ENCODE data around the gene GHR.

The GHR gene

DNA sequence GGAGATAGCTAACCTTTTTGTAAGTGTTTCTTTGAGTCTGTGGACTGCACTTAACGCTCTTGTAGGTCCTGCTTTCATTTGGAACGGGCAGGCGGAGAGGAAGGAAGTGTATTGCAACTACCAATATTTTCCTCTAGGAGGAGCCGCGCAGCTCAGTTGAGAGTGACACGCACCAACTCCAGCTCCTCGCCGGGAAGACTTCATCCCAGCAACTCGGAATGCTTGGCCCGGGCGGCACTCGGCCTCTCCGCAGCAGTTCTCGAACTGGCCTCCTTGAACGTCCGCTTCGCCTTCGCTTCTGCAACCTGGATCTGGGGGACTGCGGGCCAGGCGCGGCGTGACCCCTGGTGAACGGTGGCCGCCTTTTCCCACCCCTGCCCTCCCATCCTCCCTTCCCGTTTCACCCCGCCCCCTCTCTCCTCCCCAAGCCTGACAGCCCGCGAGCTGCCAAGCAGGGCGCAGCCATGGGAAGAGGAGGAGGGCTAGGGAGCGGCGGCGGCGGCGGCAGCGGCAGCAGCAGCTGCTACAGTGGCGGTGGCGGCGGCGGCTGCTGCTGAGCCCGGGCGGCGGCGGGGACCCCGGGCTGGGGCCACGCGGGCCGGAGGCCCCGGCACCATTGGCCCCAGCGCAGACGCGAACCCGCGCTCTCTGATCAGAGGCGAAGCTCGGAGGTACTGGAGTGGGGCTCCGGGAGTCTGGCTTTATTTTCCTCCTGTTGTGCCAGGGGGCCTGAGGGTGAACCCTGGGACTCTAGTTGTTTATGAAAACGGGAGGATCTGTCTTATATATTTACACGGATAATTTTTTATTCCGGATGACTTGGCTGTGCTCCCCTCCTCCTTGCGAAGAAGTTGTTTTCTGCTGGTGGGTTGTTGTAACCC lies at the start of gene GHR:
Gene GHR, plus strand, starts transcription at position 155 of the 881 bp plus-strand sequence. CDS start 142,436 bp downstream, outside the sequence.
- peak; percentile 63 for DNase-seq (ENCODE audit: extremely low read depth, low read depth)
- peak within 1 kb of the TSS; percentile 32 for H3K4me3 ChIP-seq (replicated peaks; ENCODE audit: low read depth, low read length)
- TF ChIP-seq, protein P1, sequence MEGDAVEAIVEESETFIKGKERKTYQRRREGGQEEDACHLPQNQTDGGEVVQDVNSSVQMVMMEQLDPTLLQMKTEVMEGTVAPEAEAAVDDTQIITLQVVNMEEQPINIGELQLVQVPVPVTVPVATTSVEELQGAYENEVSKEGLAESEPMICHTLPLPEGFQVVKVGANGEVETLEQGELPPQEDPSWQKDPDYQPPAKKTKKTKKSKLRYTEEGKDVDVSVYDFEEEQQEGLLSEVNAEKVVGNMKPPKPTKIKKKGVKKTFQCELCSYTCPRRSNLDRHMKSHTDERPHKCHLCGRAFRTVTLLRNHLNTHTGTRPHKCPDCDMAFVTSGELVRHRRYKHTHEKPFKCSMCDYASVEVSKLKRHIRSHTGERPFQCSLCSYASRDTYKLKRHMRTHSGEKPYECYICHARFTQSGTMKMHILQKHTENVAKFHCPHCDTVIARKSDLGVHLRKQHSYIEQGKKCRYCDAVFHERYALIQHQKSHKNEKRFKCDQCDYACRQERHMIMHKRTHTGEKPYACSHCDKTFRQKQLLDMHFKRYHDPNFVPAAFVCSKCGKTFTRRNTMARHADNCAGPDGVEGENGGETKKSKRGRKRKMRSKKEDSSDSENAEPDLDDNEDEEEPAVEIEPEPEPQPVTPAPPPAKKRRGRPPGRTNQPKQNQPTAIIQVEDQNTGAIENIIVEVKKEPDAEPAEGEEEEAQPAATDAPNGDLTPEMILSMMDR (IDR thresholded peaks at IDR 0.05; ENCODE audit: low read depth, low read length, missing control alignments): peak; percentile 66

DNA sequence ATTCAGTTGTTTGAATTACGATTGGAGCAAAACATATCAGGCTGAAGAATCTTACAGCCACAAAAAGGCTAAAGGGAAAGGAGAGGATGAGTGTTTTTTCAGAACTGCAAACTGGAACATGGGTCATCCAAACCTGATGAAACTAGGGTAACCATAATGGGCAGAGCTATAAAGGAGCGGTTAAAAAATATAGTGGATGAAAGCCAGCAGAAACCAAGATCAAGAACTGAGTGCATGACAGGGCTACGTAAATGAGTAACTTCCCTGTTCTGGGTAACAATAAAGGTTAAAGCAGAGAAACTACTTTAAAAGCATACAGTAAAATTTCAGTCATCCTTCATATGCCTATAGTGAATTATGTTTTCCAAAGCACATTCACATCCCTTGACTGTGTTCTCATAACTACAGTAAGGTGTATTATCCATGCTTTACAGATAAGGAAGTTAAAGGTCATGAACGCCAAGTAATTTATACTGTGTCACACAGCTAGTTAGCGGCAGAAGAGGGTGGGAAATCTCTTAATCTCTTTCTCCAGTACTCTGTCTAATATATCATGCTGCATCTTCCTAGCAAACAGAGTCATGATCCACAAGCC lies 48.5 kb upstream of the GHR start:
- TF ChIP-seq, protein P1 (IDR thresholded peaks at IDR 0.05; ENCODE audit: low read depth, low read length, missing control alignments): no peak
- DNase-seq (ENCODE audit: extremely low read depth, low read depth): no peak
- H3K4me3 ChIP-seq (replicated peaks; ENCODE audit: low read depth, low read length): no peak overlapping the region

DNA sequence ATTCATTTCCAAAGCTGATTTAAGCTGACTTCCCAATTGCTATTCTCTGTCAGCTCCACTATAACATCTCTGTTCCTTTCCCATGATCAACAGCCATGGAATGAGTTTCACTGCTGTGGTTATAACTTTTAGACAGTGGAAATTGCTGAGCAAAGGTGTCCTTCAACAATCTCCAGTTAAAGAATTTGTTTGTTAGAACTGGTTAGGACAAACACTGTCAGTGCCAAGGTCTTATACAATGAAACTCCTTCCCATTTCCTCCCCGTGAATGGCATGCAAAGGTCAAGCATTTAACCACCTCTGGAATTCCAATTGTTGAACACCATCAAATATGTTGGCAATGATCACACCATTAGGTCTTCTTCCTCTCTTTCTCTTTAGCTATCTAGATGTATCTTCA lies 45.7 kb upstream of the GHR start:
- TF ChIP-seq, protein P1 (IDR thresholded peaks at IDR 0.05; ENCODE audit: low read depth, low read length, missing control alignments): no peak
- no peak overlapping the region for H3K4me3 ChIP-seq (replicated peaks; ENCODE audit: low read depth, low read length)
- DNase-seq (ENCODE audit: extremely low read depth, low read depth): no peak

DNA sequence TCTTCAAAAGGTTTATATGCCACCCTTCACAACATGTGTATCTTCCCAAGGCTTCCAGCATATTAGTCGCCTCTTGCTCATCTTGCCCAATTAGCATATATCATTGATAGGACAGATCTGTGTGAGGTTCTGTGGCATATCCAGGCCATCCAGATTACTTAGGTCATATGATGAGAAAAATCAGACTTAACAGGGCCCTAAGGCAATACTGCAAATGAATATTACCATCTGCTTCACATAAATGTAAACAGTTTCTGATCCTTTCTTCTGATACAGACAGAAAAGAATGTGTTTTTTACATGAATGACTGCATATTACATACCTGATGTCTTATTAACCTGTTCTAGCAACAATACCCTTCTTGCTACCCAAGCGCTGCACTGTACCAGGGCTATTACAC lies 41.3 kb upstream of the GHR start:
- TF ChIP-seq, protein P1 (IDR thresholded peaks at IDR 0.05; ENCODE audit: low read depth, low read length, missing control alignments): no peak

DNA sequence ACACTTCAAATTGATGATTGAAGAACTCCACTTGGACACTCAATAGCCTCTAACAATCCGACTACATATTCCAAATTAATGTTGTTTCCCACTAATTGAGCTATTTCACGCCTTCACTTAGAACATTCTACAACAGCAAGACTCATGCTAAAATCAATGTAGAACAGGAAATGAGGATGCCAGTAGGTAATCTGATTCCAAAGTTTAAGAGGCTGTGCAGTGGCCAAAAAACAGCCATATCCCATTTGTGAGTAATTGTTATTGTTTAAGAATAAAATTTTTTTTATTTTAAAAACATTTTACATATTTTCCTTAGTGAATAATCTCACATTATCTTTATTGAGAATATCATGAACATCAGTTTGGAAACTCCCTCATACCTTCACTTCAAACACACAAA lies 35.7 kb upstream of the GHR start:
- DNase-seq (ENCODE audit: extremely low read depth, low read depth): no peak
- H3K4me3 ChIP-seq (replicated peaks; ENCODE audit: low read depth, low read length): no peak overlapping the region
- TF ChIP-seq, protein P1 (IDR thresholded peaks at IDR 0.05; ENCODE audit: low read depth, low read length, missing control alignments): no peak

More for the DNA sequence above, 41.3 kb upstream of the GHR start:
- no peak overlapping the region for H3K4me3 ChIP-seq (replicated peaks; ENCODE audit: low read depth, low read length)
- DNase-seq (ENCODE audit: extremely low read depth, low read depth): no peak

DNA sequence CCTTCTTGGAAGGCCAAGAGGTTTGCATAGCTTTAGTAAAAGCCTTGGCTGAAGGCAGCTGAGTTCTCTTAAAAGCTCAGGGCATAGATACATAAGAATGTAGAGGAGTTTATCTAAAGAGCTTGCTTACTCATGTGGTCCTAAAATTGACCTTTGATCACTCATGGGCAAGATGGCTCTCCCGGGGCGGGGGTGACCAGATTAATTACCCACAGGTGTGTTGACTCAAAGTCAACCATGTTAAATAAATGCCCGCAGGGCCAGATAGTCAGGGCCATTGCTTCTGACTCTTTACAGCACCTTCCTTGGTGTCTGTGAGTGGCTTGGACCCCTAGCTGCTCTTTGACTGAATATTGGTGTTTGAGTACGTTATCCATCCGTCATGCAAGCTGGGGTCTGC lies 33.1 kb upstream of the GHR start:
- H3K4me3 ChIP-seq (replicated peaks; ENCODE audit: low read depth, low read length): no peak overlapping the region
- TF ChIP-seq, protein P1 (IDR thresholded peaks at IDR 0.05; ENCODE audit: low read depth, low read length, missing control alignments): no peak

More for the DNA sequence above, 33.1 kb upstream of the GHR start:
- no peak for DNase-seq (ENCODE audit: extremely low read depth, low read depth)
